Pancreas (tissue), 10 donors: ENCODE data around the gene PADI3. TPM values are rescaled to one million over a fixed set of nuclear protein-coding genes. Genes with fewer than 3 reads are reported as not detected.

Source experiments
- ATAC-seq, 4 donors: fragments of 200-7000 bp; cut with Tn5 transposase; one replicate each; pipeline versions ENCODE4 v1.8.0 to v1.9.1; 2020; ENCODE audit warnings: mild to moderate bottlenecking in 4 of 4, moderate library complexity in 4 of 4
- DNase-seq, 6 donors: peaks; one replicate each; pipeline ENCODE4 v3.0.0-alpha.2; 2020
- FAIRE-seq: peaks from 2 replicates; lab custom pipeline; 2012; peaks lifted over from hg19 to GRCh38; lab: Jason Lieb, UNC
- H3K27ac ChIP-seq, 4 donors: fragments of 200-600 bp; sonication (generic); 1 replicate in 3 of 4; 2 replicates in 1 of 4; pipeline versions ENCODE4 v1.5.0 to v1.8.0; 2020
- H3K27me3 ChIP-seq, 4 donors: fragments of 200-600 bp; one replicate each; pipeline ENCODE4 v1.8.0; 2021
- H3K36me3 ChIP-seq, 3 donors: fragments of 200-600 bp; sonication (generic) in 1 of 3; one replicate each; pipeline versions ENCODE4 v1.5.0 to v1.8.0; 2020 to 2021
- H3K4me1 ChIP-seq, 3 donors: fragments of 200-600 bp; one replicate each; pipeline ENCODE4 v1.8.0; 2021
- H3K4me3 ChIP-seq, 4 donors: fragments of 200-600 bp; sonication (generic) in 2 of 4; one replicate each; pipeline versions ENCODE4 v1.5.0 to v1.8.0; 2020 to 2021
- H3K9me3 ChIP-seq, 4 donors: fragments of 200-600 bp; one replicate each; pipeline ENCODE4 v1.8.0; 2021
- CTCF ChIP-seq, 4 donors: fragments of 200-600 bp; sonication (generic) in 3 of 4; IDR thresholded peaks; one replicate each; pipeline versions ENCODE4 v1.5.0 to v1.8.0; 2021; ENCODE audit warnings: antibody characterized with exemption in 4 of 4
- WGBS, 2 donors: extraction: QIAGEN DNeasy Blood & Tissue Kit; methylation state at CpG; one replicate each; pipeline ENCODE4 v1.1.7; 2013; 5-methylcytosine and 5-hydroxymethylcytosine counted together
- intact Hi-C, 3 donors: fragments of 100-400 bp; cut with DNase I; formaldehyde crosslinking; loops; one replicate each; pipeline versions ENCODE4 v1.11.1 to v1.14.2; 2022
- polyA plus RNA-seq, 2 donors: library from polyadenylated mRNA; stranded (reverse); fragments of 200-250 nt; gene quantifications; one replicate each; pipeline ENCODE4 v1.2.3, GENCODE V29; 2013
- total RNA-seq, 6 donors: library from RNA; stranded (reverse); fragmentation: NEBNext Ultra II Directional in 4 of 6; extraction: Animal tissue kit (Norgen Biotek cat#: 25700) in 4 of 6; gene quantifications; one replicate each; pipeline versions ENCODE4 v1.2.1 to v1.2.4, GENCODE V29; 2021 to 2023
- donor health status: healthy with polysubstance abuse.
- donor health status: DM: no; HTN: no; CAD: no; lungs with moderate emphysema.
- donor health status: DM: no; HTN: no; CAD: no.
- donor health status: control.
- donor health status: control.
- donor health status: Bipolar disorder and iron deficiency.
- donor health status: DM: yes; HTN: yes; CAD: no.
- donor health status: DM: no; HTN: no; CAD: no.
- donor health status: DM: no; HTN: no; CAD: no.
- donor health status: DM: yes; HTN: yes; CAD: no.

Gene PADI3
- total and polyA plus RNA-seq, 8 donors: not detected

- no peaks in the 10 kb centered on the region for H3K36me3 ChIP-seq
- 70 to 72% methylated on average over 13 of the region's 13 CpGs for WGBS, 2 donors
- no peak overlapping the region for H3K4me3 ChIP-seq
- TF ChIP-seq CTCF (IDR thresholded peaks at IDR 0.05): no peak
- H3K9me3 ChIP-seq: no peaks in the 10 kb centered on the region
- no peak for FAIRE-seq
- H3K27me3 ChIP-seq: no peaks in the 10 kb centered on the region
- ATAC-seq: no peak
- intact Hi-C loops: no loop called here
- no peak overlapping the region for H3K27ac ChIP-seq
- no peak for DNase-seq
- H3K4me1 ChIP-seq: no peaks in the 10 kb centered on the region
Measured at GRCh38 chr1:17213148-17213781, 35.6 kb upstream of the PADI3 start.

GRCh38 chr1:17213782-17214148 is 35.1 kb upstream of the PADI3 start:
- no peak for DNase-seq
- H3K9me3 ChIP-seq: no peaks in the 10 kb centered on the region
- no peaks in the 10 kb centered on the region for H3K4me1 ChIP-seq
- 79 to 89% methylated on average over 9 of the region's 9 CpGs for WGBS, 2 donors
- no peak for TF ChIP-seq CTCF (IDR thresholded peaks at IDR 0.05)
- H3K36me3 ChIP-seq: no peaks in the 10 kb centered on the region
- H3K27ac ChIP-seq: no peak overlapping the region
- no peak for ATAC-seq
- no peak overlapping the region for H3K4me3 ChIP-seq
- intact Hi-C loops: no loop called here
- FAIRE-seq: no peak
- H3K27me3 ChIP-seq: no peaks in the 10 kb centered on the region

- no peak for ATAC-seq
- TF ChIP-seq CTCF (IDR thresholded peaks at IDR 0.05): no peak
- H3K36me3 ChIP-seq: no peaks in the 10 kb centered on the region
- FAIRE-seq: no peak
- H3K4me1 ChIP-seq: no peaks in the 10 kb centered on the region
- H3K9me3 ChIP-seq: no peaks in the 10 kb centered on the region
- DNase-seq: no peak
- H3K27me3 ChIP-seq: no peaks in the 10 kb centered on the region
- H3K4me3 ChIP-seq: no peak overlapping the region
- H3K27ac ChIP-seq: no peak overlapping the region
- WGBS, 2 donors: 70 to 76% methylated on average over 5 of the region's 5 CpGs
- intact Hi-C loops: no loop called here
Measured at GRCh38 chr1:17214876-17215544, 33.9 kb upstream of the PADI3 start.

GRCh38 chr1:17215545-17215890 is 33.4 kb upstream of the PADI3 start:
- H3K9me3 ChIP-seq: no peaks in the 10 kb centered on the region
- H3K27ac ChIP-seq: no peak overlapping the region
- H3K4me3 ChIP-seq: no peak overlapping the region
- no peaks in the 10 kb centered on the region for H3K36me3 ChIP-seq
- intact Hi-C loops: no loop called here
- FAIRE-seq: no peak
- DNase-seq: no peak
- WGBS, 2 donors: 68 to 80% methylated on average over 6 of the region's 6 CpGs
- H3K4me1 ChIP-seq: no peaks in the 10 kb centered on the region
- no peak for TF ChIP-seq CTCF (IDR thresholded peaks at IDR 0.05)
- no peak for ATAC-seq
- H3K27me3 ChIP-seq: no peaks in the 10 kb centered on the region

GRCh38 chr1:17216078-17216477 is 32.8 kb upstream of the PADI3 start:
- TF ChIP-seq CTCF (IDR thresholded peaks at IDR 0.05): no peak
- DNase-seq: no peak
- WGBS, 2 donors: 52 to 63% methylated on average over 5 of the region's 5 CpGs
- intact Hi-C loops: no loop called here
- H3K27ac ChIP-seq: no peak overlapping the region
- no peak for ATAC-seq
- H3K4me3 ChIP-seq: no peak overlapping the region
- H3K9me3 ChIP-seq: no peaks in the 10 kb centered on the region
- H3K4me1 ChIP-seq: no peaks in the 10 kb centered on the region
- H3K36me3 ChIP-seq: no peaks in the 10 kb centered on the region
- no peak for FAIRE-seq
- no peaks in the 10 kb centered on the region for H3K27me3 ChIP-seq
